Nephron progenitor cell (in vitro differentiated cells): ENCODE results near the gene MAGEA11.

ENCODE experiments used
- DNase-seq: peaks from one replicate; pipeline ENCODE4 v3.0.0; 2021
- H3K27ac Mint-ChIP-seq: 2 replicates; pipeline ENCODE4 v1.8.0; 2021; ENCODE audit warnings: mild to moderate bottlenecking, moderate library complexity, mixed read lengths
- H3K27me3 Mint-ChIP-seq: 2 replicates; pipeline ENCODE4 v1.8.0; 2021; ENCODE audit warnings: mild to moderate bottlenecking, low read depth, mixed read lengths; ENCODE audit not compliant: poor library complexity
- H3K36me3 Mint-ChIP-seq: 2 replicates; pipeline ENCODE4 v1.8.0; 2021; ENCODE audit warnings: low read depth, mixed read lengths
- H3K4me1 Mint-ChIP-seq: 2 replicates; pipeline ENCODE4 v1.8.0; 2021; ENCODE audit warnings: mixed read lengths
- H3K4me3 Mint-ChIP-seq: 2 replicates; pipeline ENCODE4 v1.8.0; 2021; ENCODE audit warnings: mild to moderate bottlenecking, moderate library complexity, mixed read lengths
- H3K9me3 Mint-ChIP-seq: 2 replicates; pipeline ENCODE4 v1.8.0; 2021; ENCODE audit warnings: mild to moderate bottlenecking, moderate library complexity, mixed read lengths
- CTCF ChIP-seq: fragments of 200-600 bp; sonication (generic); IDR thresholded peaks from 2 replicates; pipeline ENCODE4 v1.5.0; 2021; ENCODE audit warnings: antibody characterized with exemption

The MAGEA11 gene

GRCh38 chrX:149704664-149705063 lies 7.2 kb upstream of the MAGEA11 start:
- Mint-ChIP-seq H3K4me1 (no peaks in the 10 kb centered on the region), H3K4me3 (no peak overlapping the region), H3K27ac (no peak overlapping the region), H3K36me3 (no peaks in the 10 kb centered on the region), H3K27me3 (no peaks in the 10 kb centered on the region), H3K9me3 (peaks cover 49% of the 10 kb centered on the region)
- TF ChIP-seq CTCF = no peak
- no peak for DNase-seq

DNA sequence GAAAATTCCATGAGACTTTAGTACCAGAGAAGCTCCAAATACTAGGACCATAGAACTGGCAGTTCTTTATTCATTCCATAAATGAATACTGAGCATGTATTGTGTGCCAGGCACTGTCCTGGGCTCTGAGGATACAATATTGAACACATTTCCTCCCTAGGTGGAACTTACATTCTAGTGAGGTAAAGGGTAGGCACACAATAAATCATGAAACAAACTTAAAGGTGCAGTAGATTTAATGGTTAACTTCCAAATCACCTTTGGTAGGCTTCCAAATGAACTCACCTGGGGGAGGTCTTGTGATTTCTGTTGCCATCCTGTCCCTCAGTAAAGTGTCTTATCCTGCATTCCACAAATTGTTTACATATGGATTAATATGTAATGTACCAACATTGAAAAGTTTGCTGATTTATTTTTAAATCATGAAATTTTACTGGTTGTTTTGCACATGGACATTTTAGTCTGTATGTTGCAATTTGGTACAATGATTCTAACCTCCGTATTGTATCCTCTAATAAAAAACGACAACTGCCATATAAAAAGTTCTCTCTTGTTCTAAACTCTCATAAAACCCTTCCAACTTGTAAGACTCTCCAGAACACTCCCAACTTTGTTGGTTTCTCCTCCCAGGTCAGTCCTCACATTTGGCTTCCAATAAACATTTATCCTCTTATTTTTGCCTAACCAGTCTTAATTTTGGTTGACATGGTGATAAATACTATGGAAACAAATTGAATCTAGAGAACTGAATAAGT lies 4.5 kb upstream of the MAGEA11 start:
- Mint-ChIP-seq H3K27me3 (no peaks in the 10 kb centered on the region), H3K9me3 (peaks cover 55% of the 10 kb centered on the region), H3K4me3 (no peak overlapping the region), H3K4me1 (no peaks in the 10 kb centered on the region), H3K36me3 (no peaks in the 10 kb centered on the region), H3K27ac (no peak overlapping the region)
- TF ChIP-seq CTCF = no peak
- no peak for DNase-seq

- Mint-ChIP-seq H3K36me3 (no peaks in the 10 kb centered on the region), H3K27ac (no peak overlapping the region), H3K4me3 (no peak overlapping the region), H3K9me3 (peaks cover 68% of the 10 kb centered on the region), H3K27me3 (no peaks in the 10 kb centered on the region), H3K4me1 (no peaks in the 10 kb centered on the region)
- TF ChIP-seq CTCF = no peak
- DNase-seq = no peak
These were observed 971 bp downstream of the MAGEA11 start for GRCh38 chrX:149712831-149713230.

GRCh38 chrX:149713279-149714050 lies 1.6 kb downstream of the MAGEA11 start:
- Mint-ChIP-seq H3K27me3 (no peaks in the 10 kb centered on the region), H3K4me3 (no peak overlapping the region), H3K9me3 (peaks cover 68% of the 10 kb centered on the region), H3K36me3 (no peaks in the 10 kb centered on the region), H3K4me1 (no peaks in the 10 kb centered on the region), H3K27ac (no peak overlapping the region)
- no peak for DNase-seq
- TF ChIP-seq CTCF = no peak

- Mint-ChIP-seq H3K27ac (no peak overlapping the region), H3K4me3 (no peak overlapping the region), H3K27me3 (no peaks in the 10 kb centered on the region), H3K36me3 (no peaks in the 10 kb centered on the region), H3K4me1 (peaks cover 3% of the 10 kb centered on the region), H3K9me3 (peaks cover 75% of the 10 kb centered on the region)
- DNase-seq = no peak
- TF ChIP-seq CTCF = no peak
These were observed 3.6 kb downstream of the MAGEA11 start for GRCh38 chrX:149715468-149715867.
